Inflammatory macrophage treated with lipopolysaccharide for 4 hours (primary cell): ENCODE results near the gene REEP1.
A peak's percentile ranks its signal among the peaks of the same experiment; 100 is the strongest.
"Not testable (repeated sequence)": the region's sequence is repeated elsewhere in the genome, so short reads cannot be mapped to it uniquely, and the experiment has no call there.

Experiments
- DNase-seq: peaks from one replicate; pipeline ENCODE4 v3.0.0-alpha.2; 2020

Gene REEP1

GRCh38 chr2:86221066-86221684, 116.3 kb downstream of the REEP1 start:
- DNase-seq, result peak; percentile 39

DNA sequence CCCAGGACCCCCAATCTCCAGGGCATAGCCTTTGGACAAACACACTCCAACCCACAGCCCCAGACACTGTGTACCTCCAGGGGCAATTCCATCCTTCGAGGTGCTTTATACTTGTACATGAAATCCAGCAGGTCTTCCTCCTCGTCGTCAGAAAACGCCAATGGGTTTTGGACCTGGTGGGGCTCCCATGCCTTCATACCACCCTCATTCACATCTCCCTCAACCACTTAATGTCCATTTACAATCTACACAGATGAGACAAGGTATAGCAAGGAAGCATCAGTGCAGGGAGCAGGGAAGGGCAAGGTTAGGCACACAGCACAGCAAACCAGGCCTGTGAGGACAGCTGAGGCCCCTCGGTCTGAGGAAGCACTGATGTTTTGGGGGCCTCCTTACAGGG, 117.5 kb downstream of the REEP1 start:
- DNase-seq, result no peak

DNA sequence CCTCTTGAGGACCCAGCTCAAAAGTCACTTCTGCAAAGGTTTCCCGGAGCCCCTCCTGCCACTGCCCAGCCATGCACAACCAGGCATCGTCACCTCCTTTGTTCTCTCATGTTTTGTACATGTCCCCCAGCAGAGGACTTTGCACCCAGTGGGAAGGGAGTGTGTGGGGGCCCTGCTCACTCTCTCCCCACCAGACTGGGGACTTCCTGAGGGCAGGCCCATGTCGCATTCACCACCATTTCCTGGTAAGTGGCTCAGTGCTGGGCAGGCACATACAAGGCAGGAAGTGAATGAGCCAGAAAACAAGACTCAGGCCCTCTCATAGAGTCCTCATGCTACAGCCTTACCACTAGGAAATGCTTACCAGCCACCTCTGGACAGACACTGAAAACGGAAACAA, 119.3 kb downstream of the REEP1 start:
- no peak for DNase-seq

DNA sequence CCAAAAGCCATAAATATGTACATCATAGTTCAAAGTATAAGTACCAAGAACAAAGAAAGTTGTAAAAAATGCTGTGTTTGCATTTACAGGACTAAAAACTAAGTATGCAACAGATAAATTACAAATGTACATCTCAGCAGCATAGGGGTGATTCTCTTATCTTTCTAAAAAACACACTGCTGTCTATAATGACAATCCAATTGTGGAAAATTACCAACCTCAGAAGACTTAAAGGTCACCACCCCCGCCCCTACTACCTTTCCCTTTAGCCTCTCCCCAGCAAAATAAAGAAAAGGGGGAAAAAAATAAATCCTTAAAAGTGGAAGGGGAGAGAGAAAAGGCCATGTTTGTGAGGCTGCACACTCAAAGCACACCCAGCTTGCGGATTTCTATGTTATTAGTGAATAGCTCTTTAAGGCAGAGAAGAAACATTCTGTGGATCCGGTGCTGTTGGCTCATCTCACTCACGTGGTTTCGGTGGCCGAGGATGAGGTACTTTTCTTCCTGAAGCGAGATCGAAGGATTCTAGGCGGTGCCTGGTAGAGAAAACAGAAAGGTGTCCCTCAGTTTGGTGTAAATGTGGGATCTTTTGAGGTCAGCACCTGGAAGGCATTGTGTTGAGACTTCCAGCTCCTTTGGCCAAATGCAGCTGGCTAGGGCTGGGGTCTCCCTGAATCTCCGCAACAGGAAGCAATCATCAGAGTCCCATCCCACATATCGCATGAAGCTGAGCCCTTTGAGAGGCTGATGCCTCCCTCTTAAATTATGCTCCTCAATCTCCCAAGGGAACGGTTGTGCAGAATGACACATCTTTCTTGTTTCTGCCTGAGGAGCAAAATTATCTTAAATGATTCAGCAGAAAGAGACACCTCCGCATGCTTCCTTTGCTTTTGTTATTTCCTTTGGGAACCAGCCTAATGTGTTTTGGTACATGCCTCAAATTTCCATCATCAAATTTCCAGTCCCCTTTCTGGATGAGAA, 120.6 kb downstream of the REEP1 start:
- no peak for DNase-seq

DNA sequence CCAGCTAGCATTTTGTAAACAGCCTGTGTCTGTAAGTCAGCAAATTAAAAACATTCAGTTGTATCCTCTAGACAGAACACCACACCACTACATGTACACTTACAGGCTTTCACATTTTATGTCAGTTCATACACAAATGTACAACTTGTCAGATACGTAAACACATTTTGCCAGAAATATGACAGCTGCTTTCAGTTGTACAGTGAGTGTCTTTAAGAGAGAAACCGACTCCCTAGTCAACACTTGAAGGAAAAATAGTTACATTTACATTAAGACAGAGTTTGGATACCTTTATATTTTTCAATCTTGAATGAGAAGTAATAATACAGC, 123.0 kb downstream of the REEP1 start:
- no peak for DNase-seq

DNA sequence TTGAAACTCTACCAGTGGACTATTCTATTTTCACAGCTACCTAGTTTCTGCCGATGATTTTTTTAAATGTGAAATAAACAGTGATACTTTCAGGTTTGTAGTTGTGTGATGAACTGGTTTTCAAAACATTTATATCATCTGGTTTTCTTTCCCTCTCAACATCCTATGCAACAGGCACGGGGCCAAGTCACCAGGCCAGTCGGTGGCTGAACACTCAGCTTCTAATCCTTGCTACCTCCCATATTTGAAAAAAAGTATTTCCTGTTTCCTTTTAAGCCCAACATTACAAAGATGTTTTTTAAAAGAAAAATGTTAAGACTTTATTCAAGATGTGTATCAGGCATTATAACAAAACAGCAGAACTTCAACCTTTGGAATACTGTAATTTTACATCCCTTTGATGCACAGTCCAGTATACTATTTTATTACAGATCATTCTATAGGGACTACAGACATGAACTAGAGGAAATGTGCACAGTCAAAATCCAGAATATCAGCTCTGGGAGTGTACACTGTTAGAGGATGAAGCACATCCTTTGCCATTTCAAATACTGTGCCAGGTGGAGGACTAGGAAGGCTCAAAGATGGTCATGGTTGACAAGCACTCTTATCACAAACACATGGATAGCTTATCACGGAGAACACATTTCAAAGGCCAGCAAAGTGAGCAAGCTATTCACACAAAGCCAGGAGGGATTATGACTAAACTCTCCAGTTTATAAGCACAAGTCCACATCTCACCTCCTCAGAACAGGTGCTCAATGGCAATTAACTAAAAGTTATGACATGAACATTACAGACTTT, 123.5 kb downstream of the REEP1 start:
- DNase-seq, result no peak

GRCh38 chr2:86213056-86213455, 124.4 kb downstream of the REEP1 start:
- DNase-seq, result no peak

DNA sequence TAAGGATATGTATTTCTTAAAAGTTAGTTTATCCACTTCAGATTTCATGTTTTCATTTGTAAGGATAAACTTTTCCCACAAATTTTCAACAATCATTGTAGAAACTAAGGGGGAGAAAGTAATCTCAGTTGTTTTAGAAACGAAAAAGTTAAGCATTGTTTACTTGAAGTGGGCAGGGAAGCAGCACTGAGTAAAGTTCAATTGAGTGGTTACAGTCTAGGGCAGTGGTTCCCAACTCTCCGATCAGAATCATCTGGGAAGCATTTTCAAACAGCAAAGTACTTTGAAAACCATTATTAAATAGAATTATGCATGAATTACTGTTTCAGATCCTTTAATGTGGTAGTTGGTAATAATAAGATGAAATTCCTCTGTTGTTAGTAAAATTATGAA, 125.6 kb downstream of the REEP1 start:
- no peak for DNase-seq

- DNase-seq, result no peak
These were observed 126.2 kb downstream of the REEP1 start for GRCh38 chr2:86211033-86211795.

DNA sequence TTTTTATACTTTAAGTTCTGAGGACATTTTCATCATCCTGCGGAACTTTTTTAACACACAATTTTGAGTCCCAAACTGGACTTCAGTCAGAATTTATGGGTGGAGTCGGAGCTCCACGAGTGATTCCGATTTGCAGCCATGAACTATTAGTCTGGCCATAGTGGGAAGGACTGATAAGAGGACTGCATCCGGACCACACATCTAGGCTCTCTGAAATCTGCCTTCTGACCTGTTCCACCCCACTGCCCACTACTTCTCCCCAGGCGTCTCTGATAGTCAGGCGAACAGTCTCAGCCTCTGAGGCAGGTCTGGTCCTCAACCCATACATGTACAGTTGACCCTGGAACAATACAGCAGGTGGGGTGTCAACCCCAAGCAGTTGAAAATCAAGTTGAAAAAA, 133.0 kb downstream of the REEP1 start:
- DNase-seq, result no peak

DNA sequence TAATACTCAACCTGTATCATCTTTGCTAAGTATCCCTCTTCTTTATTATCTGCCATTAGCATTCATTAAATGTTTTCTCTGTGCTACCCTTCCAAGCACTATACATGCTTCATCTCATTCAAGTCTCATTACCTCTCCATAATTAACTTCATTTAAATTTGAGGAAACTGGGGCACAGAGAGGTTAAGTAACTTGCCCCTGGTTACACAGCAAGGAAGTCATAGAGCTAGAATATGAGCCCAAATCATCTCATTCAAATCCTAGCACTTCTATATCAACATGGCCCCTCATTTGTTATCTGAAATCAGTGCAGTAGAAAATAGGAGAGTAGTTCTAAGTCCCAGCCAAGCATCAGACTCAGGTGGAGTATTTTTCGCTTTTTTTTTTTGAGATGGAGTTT, 133.8 kb downstream of the REEP1 start:
- DNase-seq, result no peak

GRCh38 chr2:86202702-86203101, 134.7 kb downstream of the REEP1 start:
- no peak for DNase-seq

DNA sequence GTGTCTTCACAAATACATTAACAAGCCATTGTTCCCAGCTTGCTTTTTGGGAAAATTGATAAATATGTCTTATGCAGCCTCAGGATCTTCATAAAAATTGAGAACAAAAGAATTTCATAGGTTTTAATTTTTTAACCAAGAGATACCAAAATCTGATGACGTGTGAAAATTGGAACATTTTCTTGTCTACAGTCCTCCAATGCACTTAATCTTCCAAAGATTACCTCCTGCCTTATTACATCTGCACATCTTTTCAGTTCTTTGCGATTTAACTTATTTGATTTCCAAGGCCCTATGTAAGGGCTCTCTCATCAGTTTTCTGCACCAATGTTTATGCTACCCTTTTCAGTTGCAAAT, 135.1 kb downstream of the REEP1 start:
- no peak for DNase-seq

DNA sequence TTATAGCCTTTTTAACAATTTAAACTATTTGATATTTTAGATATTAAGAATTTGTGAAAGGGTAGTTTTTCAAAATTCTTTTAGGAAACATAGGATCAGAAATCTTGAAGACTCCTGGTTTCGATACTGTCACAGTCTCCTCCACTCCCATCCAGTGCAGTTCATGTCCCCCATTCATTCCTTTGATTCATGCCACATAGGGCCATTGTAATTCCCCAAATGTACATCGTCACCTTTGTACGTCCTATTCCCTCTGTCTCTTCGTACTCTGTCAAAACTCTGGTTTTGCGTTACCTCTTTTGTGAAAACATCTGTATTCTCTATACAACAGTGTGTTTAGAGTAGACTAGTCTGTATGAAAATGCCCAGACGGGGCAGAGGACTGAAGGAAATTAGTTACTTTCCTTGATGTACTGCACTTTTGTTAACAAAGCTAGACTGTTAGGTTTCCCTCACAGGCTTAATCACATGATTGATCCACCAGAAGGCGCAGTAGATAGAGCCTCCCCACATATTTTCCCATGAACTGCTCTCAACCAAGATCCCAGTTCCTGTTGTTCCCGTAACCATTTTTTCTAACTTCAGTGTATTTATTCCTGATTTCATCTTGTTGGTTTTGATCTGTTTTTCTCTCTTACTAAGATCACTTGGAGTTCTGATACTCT, 135.6 kb downstream of the REEP1 start:
- DNase-seq, result no peak

DNA sequence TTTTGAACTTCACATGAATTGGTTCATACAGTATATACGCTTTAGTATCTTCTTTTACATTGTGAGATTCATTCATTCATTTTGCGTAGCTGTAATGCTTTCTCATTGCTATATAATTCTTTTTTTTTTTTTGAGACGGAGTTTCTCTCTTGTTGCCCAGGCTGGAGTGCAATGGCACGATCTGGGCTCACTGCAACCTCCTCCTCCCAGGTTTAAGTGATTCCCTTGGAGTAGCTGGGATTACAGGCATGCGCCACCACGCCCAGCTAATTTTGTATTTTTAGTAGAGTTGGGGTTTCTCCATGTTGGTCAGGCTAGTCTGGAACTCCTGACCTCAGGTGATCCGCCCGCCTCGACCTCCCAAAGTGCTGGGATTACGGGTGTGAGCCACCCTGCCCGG, 136.9 kb downstream of the REEP1 start:
- not testable (repeated sequence) for DNase-seq

- no peak for DNase-seq
These were observed 137.6 kb downstream of the REEP1 start for GRCh38 chr2:86199834-86200177.

DNA sequence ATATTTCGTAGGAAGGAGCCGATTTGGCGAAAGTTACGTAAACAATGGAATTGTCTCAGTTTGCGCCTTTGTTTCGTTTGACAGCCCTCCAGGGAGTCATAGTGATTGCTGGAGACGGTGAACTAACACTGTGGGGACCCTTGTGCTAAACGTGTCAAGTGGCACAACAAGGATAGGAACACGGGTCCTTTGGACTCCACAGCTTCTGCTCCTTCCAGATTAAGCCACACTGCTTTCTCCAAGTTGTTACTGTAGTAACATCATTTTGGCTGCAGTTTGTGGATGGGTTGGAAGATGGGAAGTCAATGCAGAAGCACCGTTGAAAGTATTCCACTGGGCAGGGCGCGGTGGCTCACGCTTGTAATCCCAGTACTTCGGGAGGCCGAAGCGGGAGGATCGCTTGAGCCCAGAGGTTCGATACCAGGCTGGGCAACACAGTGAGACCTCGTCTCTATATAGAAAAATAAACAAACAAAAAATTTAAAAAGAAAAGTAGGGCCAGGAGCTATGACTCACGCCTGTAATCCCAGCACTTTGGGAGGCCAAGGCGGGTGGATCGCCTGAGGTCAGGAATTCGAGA, 141.5 kb downstream of the REEP1 start:
- no peak for DNase-seq

DNA sequence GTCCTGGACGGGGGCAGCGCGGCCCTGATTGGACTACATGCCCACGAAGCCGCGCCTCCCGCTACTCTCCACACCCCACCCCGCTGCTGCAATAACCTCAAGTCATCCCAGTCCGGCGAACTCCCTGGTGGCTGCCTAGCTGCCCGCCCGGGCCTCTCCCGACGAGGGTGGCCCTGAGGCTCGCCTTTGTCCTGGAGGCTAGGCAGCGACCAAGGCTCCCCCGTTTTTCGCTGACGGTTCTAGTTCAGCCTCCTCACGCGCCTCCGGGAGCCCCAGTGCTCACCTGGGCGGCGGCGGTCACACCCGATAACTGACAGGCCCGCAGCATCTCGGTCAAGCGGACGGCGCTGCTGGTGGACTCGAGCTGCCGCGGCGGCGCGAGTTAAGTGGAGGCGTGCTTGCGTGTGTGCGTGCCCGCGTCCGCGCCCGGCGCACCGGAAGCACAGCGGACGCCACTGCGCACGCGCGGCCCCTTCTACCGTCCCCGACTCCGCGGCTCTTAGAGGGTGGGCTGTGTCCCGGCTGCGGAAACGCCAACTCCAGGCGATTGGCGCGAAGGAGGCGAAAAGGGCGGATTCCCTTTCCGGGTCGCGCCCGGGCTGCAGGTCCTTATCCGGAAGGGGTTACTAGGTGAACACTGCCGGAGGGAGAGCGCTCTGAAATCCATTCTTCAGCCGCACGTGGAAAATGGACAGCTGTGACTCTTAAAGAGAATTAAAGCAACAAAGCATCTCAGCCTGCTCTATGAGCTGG, 142.2 kb downstream of the REEP1 start, which contains the start of gene IMMT:
Gene IMMT, minus strand, starts transcription at position 408 of the 753 bp plus-strand sequence. Its CDS starts 80 bp downstream, at position 328.
- DNase-seq, result peak; percentile 97

GRCh38 chr2:86194751-86195054, 142.7 kb downstream of the REEP1 start:
- DNase-seq, result no peak

- DNase-seq, result peak; percentile 14
These were observed 143.4 kb downstream of the REEP1 start for GRCh38 chr2:86193901-86194567.
